ENCODE measurements around the gene TARS3.

The TARS3 gene

GRCh38 chr15:101697488-101697887 is 26.8 kb downstream of the TARS3 start:
- peak in 1 of 5 experiments; percentile 71 for DNase-seq

DNA sequence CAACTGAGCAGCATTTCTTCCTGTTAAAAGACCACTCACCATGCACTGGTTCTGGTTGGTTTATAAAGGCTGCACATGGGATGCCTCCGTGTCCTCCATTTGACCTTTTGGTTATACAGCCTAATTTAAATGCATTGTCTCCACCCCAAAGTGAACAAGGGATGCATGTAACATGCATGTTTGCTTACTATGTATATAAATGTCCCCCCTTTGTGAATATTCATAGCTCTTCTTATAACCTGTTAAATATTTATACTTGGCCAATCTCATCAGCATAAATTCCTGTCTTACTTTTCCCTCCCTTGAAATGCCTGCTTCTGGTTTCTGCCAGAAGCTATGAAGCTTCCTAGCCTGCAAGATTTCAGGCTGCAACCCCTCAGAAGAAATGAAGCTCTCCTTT is 27.4 kb downstream of the TARS3 start:
- no peak for DNase-seq

GRCh38 chr15:101694261-101694660 is 30.0 kb downstream of the TARS3 start:
- DNase-seq: no peak

DNA sequence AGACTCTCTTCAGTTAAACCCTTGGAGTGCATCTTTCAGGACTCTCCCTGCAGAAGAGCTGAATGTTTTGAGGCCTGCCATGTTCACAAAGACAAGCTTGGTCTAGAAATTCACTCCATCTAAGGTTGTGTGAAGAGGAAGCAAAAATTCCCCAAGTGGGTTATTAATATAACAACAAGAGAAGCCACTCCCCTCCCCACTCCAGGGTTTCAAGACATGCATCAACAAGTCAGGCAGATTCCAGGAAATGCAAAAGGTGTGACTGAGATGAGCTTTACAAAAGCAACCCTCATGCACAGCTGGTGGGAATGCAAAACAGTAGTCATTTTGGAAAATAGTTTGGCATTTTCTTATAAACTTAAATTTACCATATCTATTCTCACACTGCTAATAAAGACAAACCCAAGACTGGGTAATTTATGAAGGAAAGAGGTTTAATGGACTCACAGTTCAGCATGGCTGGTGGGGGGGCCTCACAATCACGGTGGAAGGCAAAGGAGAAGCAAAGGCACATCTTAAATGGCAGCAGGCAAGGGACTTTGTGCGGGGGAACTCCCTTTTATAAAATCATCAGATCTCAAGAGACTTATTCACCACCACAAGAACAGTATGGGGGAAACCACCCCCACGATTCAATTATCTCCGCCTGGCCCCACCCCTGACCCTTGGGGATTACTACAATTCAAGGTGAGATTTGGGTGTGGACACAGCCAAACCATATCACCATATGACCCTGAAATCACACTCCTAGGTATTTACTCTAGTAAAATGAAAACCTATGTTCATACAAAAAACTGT is 31.3 kb downstream of the TARS3 start:
- no peak for DNase-seq

GRCh38 chr15:101689901-101690300 is 34.4 kb downstream of the TARS3 start:
- peak in 1 of 5 experiments; percentile 58 for DNase-seq

DNA sequence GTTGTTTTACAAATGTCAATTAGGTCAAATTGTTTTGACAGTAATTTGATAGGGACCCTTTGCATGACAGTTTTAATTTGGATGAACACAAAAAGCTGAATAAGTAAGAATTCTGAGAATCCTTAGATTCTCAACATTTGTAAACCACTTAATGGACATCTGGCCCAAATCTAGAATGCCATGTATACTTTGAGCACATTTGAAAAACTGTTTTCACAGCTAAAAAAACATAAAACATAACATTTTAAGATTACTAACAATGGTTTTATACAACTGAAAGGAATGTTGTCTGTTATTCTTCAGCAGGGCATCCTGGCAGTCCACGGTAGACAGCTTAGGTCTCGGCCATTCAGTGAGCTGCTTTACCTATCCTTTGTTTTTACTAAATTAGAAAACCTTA is 37.6 kb downstream of the TARS3 start:
- no peak for DNase-seq

- no peak for DNase-seq
Measured at GRCh38 chr15:101684877-101685276, 39.4 kb downstream of the TARS3 start.

DNA sequence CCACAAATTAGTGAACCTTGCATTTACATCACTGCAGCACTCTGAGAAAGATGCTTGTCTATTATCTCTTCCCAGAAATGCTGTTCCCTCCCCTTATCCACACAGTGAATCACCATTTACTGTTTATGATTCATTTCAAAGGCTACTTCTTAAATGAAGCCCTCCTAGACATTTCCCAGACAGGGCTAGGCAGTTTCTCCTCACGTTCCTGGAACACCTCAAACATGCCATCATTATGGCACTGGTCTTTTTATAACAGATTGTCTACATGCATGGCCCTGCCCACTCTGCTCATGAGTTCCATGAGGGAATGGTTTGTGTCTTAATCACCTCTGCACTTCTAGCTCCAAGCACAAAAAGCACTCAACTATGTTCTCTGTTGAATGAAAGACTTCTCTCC is 39.9 kb downstream of the TARS3 start:
- DNase-seq: no peak

GRCh38 chr15:101679806-101680205 is 44.5 kb downstream of the TARS3 start:
- no peak for DNase-seq

DNA sequence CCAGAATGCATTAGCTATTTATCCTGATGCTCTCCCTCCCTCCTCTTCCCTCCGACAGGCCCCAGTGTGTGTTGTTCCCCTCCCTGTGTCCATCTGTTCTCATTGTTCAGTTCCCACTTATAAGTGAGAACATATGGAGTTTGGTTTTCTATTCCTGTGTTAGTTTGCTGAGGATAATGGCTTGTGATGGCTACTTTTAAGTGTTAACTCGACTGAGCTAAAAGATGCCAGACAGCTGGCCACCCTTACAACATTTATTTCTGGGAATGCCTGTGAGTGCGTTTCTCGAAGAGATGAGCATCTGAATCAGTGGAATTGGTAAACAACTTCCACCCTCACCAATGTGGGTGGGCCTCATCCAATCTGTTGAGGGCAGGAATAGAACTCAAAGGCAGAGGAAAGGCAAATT is 47.3 kb downstream of the TARS3 start:
- no peak for DNase-seq

GRCh38 chr15:101675796-101676582 is 48.3 kb downstream of the TARS3 start:
- DNase-seq: peak in 1 of 5 experiments; percentile 68

DNA sequence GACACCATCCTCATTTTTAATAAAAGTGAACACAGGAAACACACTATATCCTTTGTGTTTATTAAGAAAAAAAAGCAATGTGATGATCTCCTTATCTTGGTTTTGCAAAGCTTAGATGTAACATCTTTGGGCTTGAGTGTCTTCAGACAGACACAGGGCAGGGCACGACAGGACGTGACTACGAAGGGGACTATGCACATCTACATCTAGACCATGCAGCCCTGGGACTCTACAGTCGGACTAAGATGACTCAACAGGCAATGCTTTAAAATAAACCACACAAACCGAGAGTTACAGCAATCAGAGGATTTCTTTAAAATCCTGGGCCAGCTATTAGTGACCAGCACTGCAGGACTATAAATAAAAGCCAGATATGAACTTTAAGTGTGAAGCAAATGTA is 49.3 kb downstream of the TARS3 start:
- DNase-seq: peak in 1 of 5 experiments; percentile 81

DNA sequence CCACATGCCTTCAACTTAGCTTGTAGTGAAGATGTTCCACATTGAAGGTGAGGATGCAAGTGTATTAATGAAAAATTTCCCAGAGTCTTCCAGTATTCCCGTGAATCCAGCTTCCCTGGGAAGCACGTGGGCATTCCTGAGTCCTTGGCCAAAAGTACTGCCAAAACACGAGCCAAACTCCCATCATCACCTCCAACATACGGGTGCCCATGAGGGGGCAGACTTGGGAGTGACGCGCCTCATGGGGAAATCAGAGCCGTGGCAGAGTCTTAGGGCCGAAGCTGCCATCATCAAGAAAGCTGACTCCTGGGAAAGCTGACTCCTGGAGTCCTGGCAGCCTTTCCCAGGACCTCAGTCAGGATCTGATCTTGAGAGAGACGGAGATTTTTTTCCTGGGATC is 52.0 kb downstream of the TARS3 start:
- no peak for DNase-seq

- no peak for DNase-seq
Measured at GRCh38 chr15:101669744-101670143, 54.5 kb downstream of the TARS3 start.

- DNase-seq: no peak
Measured at GRCh38 chr15:101667881-101668280, 56.4 kb downstream of the TARS3 start.

DNA sequence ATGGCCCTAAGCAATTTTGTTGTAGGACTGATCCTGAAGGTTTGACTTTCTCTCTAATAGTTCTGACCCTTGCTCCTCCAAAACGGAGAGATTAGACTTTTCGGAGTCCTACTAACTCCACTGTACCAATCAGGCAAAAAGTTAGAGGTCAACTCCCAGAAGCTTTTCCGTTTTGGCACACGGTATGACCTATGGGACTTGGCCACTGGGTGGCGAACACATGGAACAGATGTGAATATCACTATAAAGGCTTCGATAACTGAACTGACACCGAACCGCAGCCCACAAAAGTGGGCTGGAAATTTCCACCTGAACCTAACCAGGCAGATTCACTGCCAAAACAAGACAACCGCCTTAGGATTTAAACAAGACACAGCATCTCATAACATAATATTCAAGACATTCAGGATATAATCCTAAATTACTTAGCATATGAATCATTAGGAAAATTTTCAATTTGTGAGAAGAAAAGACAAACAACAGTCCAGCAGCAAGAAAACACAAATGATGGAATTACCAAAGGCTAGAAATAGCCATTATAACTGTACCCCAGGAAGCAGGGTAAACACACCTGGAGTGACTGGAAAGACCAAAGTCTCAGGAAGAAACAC is 59.9 kb downstream of the TARS3 start:
- DNase-seq: no peak

GRCh38 chr15:101662203-101662602 is 62.1 kb downstream of the TARS3 start:
- DNase-seq: no peak

DNA sequence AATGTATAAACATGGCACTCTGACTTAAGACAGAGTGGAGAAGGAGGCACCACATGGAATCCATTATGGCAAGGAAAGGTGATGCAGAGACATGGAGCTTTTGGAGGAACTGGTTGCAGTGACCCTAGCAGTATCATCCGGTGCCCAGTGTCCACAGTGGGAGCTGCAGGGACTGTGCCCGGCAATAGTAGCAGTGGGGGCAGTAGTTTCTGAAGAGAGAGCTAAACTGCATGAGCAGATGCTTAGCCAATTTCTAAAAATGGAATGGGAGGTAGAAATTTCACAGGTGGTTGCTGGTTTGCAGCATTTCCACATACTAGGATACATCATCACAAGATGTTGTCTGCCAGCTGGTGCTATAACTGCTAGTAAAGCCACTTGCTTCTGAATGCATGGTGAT is 64.3 kb downstream of the TARS3 start:
- no peak for DNase-seq

GRCh38 chr15:101657968-101658784 is 66.1 kb downstream of the TARS3 start:
- DNase-seq: no peak

- no peak for DNase-seq
Measured at GRCh38 chr15:101657171-101657570, 67.1 kb downstream of the TARS3 start.

DNA sequence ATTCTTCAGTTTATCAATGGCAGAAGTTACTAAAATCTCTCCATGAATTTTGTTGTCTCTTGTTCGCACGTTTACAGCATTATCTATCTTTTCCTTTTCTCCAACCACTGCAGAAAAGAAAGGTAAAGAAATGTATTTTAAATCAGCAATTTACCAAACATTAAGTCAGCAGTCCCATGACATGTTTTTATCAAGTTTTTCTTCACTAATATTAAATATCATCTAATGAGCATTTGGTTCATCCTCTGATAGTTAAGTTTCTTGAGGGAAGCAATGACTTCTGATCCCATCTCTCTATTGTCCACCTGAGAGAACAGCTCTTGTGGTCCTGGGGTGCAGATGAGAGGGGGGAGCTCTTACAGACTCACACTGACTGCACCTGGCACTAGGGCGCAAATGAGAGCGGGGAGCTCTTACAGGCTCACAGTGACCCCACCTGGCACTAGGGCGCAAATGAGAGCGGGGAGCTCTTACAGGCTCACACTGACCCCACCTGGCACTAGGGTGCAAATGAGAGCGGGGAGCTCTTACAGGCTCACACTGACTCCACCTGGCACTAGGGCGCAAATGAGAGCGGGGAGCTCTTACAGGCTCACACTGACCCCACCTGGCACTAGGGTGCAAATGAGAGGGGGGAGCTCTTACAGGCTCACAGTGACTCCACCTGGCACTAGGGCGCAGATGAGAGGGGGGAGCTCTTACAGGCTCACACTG is 69.5 kb downstream of the TARS3 start:
- DNase-seq: peak in 1 of 5 experiments; percentile 33

DNA sequence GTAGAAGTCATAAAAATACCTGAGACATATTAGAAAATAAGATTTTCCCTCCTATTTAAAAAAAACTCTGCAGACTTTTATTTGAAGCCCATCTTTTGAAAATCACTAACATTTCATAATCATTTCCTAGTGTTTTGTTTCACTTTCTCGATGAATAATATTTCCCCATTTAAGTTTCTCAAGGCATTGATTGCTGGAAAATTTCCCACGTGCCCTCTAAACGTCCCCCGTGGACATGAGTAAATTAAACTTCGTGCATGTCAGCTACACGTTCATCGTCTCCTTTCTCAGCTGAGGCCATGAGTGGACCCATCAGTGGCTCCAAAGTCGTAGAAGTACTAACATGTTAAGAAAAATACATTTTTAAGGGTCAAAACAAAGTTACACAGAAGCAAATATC is 70.1 kb downstream of the TARS3 start:
- DNase-seq: no peak

Measured in T-helper 2 cell (primary cell).